ENCODE results near the gene HEY2. TPM values are rescaled to one million over a fixed set of nuclear protein-coding genes. Genes with fewer than 3 reads are reported as not detected.

Gene HEY2
- total RNA-seq, 1 experiment from 2014 or later, result not detected

GRCh38 chr6:125791151-125791819, 41.9 kb downstream of the HEY2 start:
- H3K36me3 ChIP-seq (ENCODE audit: low read depth, low read length), result no peaks in the 10 kb centered on the region
- peak; percentile 62 for TF ChIP-seq CTCF (conservative IDR thresholded peaks at IDR 0.05; ENCODE audit: low read depth, low read length)
- TF ChIP-seq EZH2phosphoT487 (IDR thresholded peaks at IDR 0.05; ENCODE audit: borderline replicate concordance, low read length), result no peak
- peak overlapping the region; percentile 78; the same call in 1 of the 2 replicates for H3K9ac ChIP-seq (ENCODE audit: low read length)
- H4K20me1 ChIP-seq (ENCODE audit: low read length), result no peaks in the 10 kb centered on the region
- no peaks in the 10 kb centered on the region for H3K9me3 ChIP-seq (ENCODE audit: low read length)
- no peaks in the 10 kb centered on the region for H3F3A ChIP-seq (ENCODE audit: low read length, unreplicated experiment)
- no peaks in the 10 kb centered on the region for H3K9me2 ChIP-seq (replicated peaks; ENCODE audit: low read length)
- H3K4me2 ChIP-seq (ENCODE audit: low read length), result peak overlapping the region; percentile 95
- H3K27me3 ChIP-seq (ENCODE audit: low read length), result no peaks in the 10 kb centered on the region
- intact Hi-C loops (cut with micrococcal nuclease), result loop anchor here (2.0 to 5.0 kb wide), 2 partner anchors 68 to 81 kb away; no protein-coding TSS in a partner anchor
- BruUV-seq (replicated peaks), result TSS peak; percentile 32
- peaks cover 26% of the 10 kb centered on the region for H3K79me2 ChIP-seq (ENCODE audit: low read length)
- CTCF ChIA-PET, result interaction anchor here (0.6 to 1.5 kb wide), 7 partner anchors 80 to 183 kb away, joined by 3 to 22 read pairs (median 4); partner anchors contain the start of gene HINT3
- no peak overlapping the region for H3K27ac ChIP-seq (ENCODE audit: low read length)
- peak overlapping the region; percentile 91 for H3K4me3 ChIP-seq (ENCODE audit: low read length)
- peak; percentile 51 for DNase-seq
- H2AFZ ChIP-seq (ENCODE audit: low read length), result peak overlapping the region; percentile 87
- H3K4me1 ChIP-seq (ENCODE audit: insufficient read depth, low read length), result peaks cover 48% of the 10 kb centered on the region
- POLR2A ChIA-PET (ENCODE audit: unreplicated experiment), result interaction anchor here (0.7 kb wide), 1 partner anchor 460 kb away, joined by 3 read pairs; no protein-coding TSS in a partner anchor
- ATAC-seq, result peak; percentile 44

GRCh38 chr6:125791820-125792165, 42.4 kb downstream of the HEY2 start:
- Histone ChIP-seq H2AFZ (ENCODE audit: low read length) (no peak overlapping the region), H3K27me3 (ENCODE audit: low read length) (no peaks in the 10 kb centered on the region), H4K20me1 (ENCODE audit: low read length) (no peaks in the 10 kb centered on the region), H3K9ac (ENCODE audit: low read length) (no peak overlapping the region), H3K79me2 (ENCODE audit: low read length) (peaks cover 27% of the 10 kb centered on the region), H3K4me2 (ENCODE audit: low read length) (peak overlapping the region; percentile 95), H3K9me2 (replicated peaks; ENCODE audit: low read length) (no peaks in the 10 kb centered on the region), H3F3A (ENCODE audit: low read length, unreplicated experiment) (no peaks in the 10 kb centered on the region), H3K4me3 (ENCODE audit: low read length) (peak overlapping the region; percentile 91), H3K27ac (ENCODE audit: low read length) (no peak overlapping the region), H3K4me1 (ENCODE audit: insufficient read depth, low read length) (peaks cover 48% of the 10 kb centered on the region), H3K9me3 (ENCODE audit: low read length) (no peaks in the 10 kb centered on the region), H3K36me3 (ENCODE audit: low read depth, low read length) (no peaks in the 10 kb centered on the region)
- BruUV-seq (replicated peaks), result no TSS peak
- ChIA-PET CTCF (interaction anchor here (0.6 to 1.5 kb wide), 5 partner anchors 66 to 182 kb away, joined by 3 to 4 read pairs (median 3); partner anchors contain the start of gene HINT3), POLR2A (ENCODE audit: unreplicated experiment) (interaction anchor here (0.7 kb wide), 1 partner anchor 461 kb away, joined by 3 read pairs; no protein-coding TSS in a partner anchor)
- intact Hi-C loops (cut with micrococcal nuclease), result loop anchor here (2.0 to 5.0 kb wide), 2 partner anchors 67 to 81 kb away; no protein-coding TSS in a partner anchor
- TF ChIP-seq CTCF (conservative IDR thresholded peaks at IDR 0.05; ENCODE audit: low read depth, low read length) (no peak), EZH2 (IDR thresholded peaks at IDR 0.05; ENCODE audit: low read length, unreplicated experiment) (no peak), EZH2phosphoT487 (IDR thresholded peaks at IDR 0.05; ENCODE audit: borderline replicate concordance, low read length) (no peak)
- ATAC-seq (no peak), DNase-seq (no peak)

GRCh38 chr6:125792172-125792571, 42.7 kb downstream of the HEY2 start:
- DNase-seq (no peak), ATAC-seq (no peak)
- Histone ChIP-seq H3K4me3 (ENCODE audit: low read length) (peak overlapping the region; percentile 91; the same call in 1 of the 2 replicates), H4K20me1 (ENCODE audit: low read length) (no peaks in the 10 kb centered on the region), H3K9ac (ENCODE audit: low read length) (no peak overlapping the region), H3K36me3 (ENCODE audit: low read depth, low read length) (no peaks in the 10 kb centered on the region), H3K9me3 (ENCODE audit: low read length) (no peaks in the 10 kb centered on the region), H3K4me2 (ENCODE audit: low read length) (peak overlapping the region; percentile 95), H2AFZ (ENCODE audit: low read length) (no peak overlapping the region), H3K4me1 (ENCODE audit: insufficient read depth, low read length) (peaks cover 48% of the 10 kb centered on the region), H3K9me2 (replicated peaks; ENCODE audit: low read length) (no peaks in the 10 kb centered on the region), H3K27me3 (ENCODE audit: low read length) (no peaks in the 10 kb centered on the region), H3K27ac (ENCODE audit: low read length) (no peak overlapping the region), H3F3A (ENCODE audit: low read length, unreplicated experiment) (no peaks in the 10 kb centered on the region), H3K79me2 (ENCODE audit: low read length) (peaks cover 27% of the 10 kb centered on the region)
- intact Hi-C loops (cut with micrococcal nuclease), result loop anchor here (5.0 kb wide), 1 partner anchor 80 kb away; no protein-coding TSS in a partner anchor
- TF ChIP-seq CTCF (conservative IDR thresholded peaks at IDR 0.05; ENCODE audit: low read depth, low read length) (no peak), EZH2 (IDR thresholded peaks at IDR 0.05; ENCODE audit: low read length, unreplicated experiment) (no peak), EZH2phosphoT487 (IDR thresholded peaks at IDR 0.05; ENCODE audit: borderline replicate concordance, low read length) (no peak)
- POLR2A ChIA-PET (ENCODE audit: unreplicated experiment), result interaction anchor here (0.7 kb wide), 1 partner anchor 461 kb away, joined by 3 read pairs; no protein-coding TSS in a partner anchor
- no TSS peak for BruUV-seq (replicated peaks)
- CTCF ChIA-PET, result interaction anchor here (0.6 to 1.5 kb wide), 4 partner anchors 65 to 182 kb away, joined by 3 to 4 read pairs (median 4); partner anchors contain the start of gene HINT3

Data from PC-3 (cell line).